ENCODE results near the gene CTDSPL. TPM values are rescaled to one million over a fixed set of nuclear protein-coding genes. Genes with fewer than 3 reads are reported as not detected.

CTDSPL gene, protein sequence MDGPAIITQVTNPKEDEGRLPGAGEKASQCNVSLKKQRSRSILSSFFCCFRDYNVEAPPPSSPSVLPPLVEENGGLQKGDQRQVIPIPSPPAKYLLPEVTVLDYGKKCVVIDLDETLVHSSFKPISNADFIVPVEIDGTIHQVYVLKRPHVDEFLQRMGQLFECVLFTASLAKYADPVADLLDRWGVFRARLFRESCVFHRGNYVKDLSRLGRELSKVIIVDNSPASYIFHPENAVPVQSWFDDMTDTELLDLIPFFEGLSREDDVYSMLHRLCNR
- 29.8 and 30.9 TPM in 2 replicates for total RNA-seq

DNA sequence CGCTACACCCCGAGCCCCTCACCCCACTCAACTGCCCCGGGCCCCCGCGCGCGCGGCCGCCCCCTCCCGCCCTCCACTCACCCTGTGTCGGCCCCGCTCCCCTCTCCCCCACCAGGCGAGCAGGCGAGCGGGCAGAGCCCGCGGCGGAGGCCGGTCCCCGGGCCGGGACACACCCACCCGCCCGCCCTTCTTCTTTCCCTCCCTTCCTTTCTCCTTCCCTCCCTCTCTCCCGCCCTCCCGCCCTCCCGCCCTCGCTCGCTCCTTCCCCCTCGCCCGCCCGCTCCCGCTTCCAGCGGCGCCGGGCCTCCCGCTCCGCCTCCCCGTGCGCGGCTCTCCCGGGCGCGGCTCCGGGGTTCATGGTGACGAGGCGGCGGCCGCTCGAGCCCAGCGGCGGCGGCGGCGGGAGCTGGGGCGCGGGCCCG, at the start of gene CTDSPL:
TSS of gene CTDSPL (plus strand) at position 261 of the 422 bp plus-strand sequence. CDS start 320 bp downstream, outside the sequence.

DNA sequence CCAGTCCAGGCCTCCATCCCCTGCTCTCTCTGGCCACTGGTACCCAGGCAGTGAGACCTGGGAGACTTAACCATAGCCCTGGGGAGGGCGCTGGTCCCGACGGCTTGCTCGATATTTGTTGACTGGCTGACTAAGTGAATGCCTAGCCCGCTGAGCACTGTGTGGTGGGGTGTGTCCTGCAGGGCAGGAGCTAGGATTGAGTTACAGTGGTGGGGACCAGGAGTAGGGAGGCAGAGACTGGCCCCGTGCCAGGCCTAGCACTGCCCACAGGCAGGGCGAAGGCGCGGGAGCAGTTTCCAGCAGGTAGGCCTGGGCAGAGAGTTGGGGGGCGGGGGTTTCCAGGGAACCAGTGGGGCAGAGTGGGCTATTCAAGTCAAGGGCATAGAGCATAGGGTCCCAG, 128.8 kb downstream of the CTDSPL start, which contains the start of gene VILL:
TSS of gene VILL (plus strand) at position 260 of the 400 bp plus-strand sequence. CDS start 2,887 bp downstream, outside the sequence.

DNA sequence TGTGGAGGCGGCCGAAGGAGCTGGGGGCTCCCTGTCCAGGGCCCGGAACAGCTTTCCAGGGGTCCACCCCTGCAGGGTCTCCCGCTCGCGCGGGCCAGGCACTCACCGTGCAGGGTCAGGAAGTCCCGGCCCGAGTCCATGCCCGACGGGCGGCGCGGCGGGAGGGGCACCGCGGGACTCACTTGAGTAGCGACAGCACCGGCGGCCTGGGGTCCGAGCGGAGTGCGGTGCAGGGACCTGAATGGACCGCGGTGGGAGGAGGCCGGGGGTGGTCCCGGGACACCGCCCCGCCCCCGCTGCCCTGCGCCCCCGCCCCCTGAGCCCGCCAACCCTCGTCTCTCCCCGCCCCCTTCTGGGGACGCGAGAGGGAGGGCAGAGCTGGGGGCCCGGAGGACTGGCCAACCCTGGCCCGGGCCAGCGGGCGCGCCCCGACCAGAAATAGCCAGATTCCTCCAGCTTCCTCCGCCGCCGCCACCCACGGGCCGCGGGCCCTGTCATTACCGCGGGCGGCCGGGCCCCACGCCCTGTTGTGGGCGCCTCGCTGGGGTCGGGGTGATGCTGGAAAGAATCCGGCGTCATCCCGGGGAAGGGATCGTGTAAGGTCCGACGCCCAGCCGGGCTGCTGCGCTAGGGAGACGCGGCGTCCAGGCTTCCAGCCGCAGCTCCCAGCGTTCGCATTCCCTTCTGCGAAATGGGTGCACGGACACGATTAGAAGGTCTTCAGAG, 167.9 kb downstream of the CTDSPL start, which contains the start of gene PLCD1:
TSS of gene PLCD1 (minus strand) at position 243 of the 726 bp plus-strand sequence. CDS start at position 140, 103 bp downstream.

Small RNA genes lying within 50 kb of the gene (small RNA-seq; reads per million reads assigned to genes)
- gene MIR26A1 (18.6 reads per million, percentile 97 among the genes with 10 or more reads in this experiment), gene RF00019 (not detected)

Other genes starting within 250 kb of the CTDSPL start
- 5.1 and 5.3 TPM in 2 replicates for gene VILL, start 128.9 kb downstream of the CTDSPL start, total RNA-seq
- 27.2 and 28.3 TPM in 2 replicates for gene PLCD1, start 167.8 kb downstream of the CTDSPL start, total RNA-seq
- gene DLEC1, start 177.3 kb downstream of the CTDSPL start, total RNA-seq = under 0.01 TPM in 2 replicates